Kidney (tissue), 14 donors: ENCODE data around the gene RFESD. TPM values are rescaled to one million over a fixed set of nuclear protein-coding genes. Genes with fewer than 3 reads are reported as not detected.

ENCODE experiments used
- DNase-seq, 5 donors: peaks; one replicate each; pipeline ENCODE4 v3.0.0-alpha.2; 2013 to 2020
- FAIRE-seq: peaks from 2 replicates; lab custom pipeline; 2012; peaks lifted over from hg19 to GRCh38; lab: Jason Lieb, UNC
- H3K27ac ChIP-seq, 2 donors: one replicate each; pipeline ENCODE4 v1.7.0; 2013; ENCODE audit warnings: low read depth in 2 of 2, low read length in 2 of 2, inconsistent platforms in 1 of 2
- H3K27me3 ChIP-seq: one replicate; pipeline ENCODE4 v1.7.1; 2013; ENCODE audit warnings: low read length, inconsistent platforms; ENCODE audit not compliant: control insufficient read depth, insufficient read depth
- H3K36me3 ChIP-seq, 3 donors: one replicate each; pipeline versions ENCODE4 v1.7.0 to v1.7.1; 2013; ENCODE audit warnings: low read length in 3 of 3, control low read depth in 1 of 3, inconsistent platforms in 1 of 3; ENCODE audit not compliant: insufficient read depth in 3 of 3, control insufficient read depth in 2 of 3
- H3K4me1 ChIP-seq, 3 donors: one replicate each; pipeline versions ENCODE4 v1.7.0 to v1.7.1; 2013; ENCODE audit warnings: low read length in 3 of 3, inconsistent platforms in 1 of 3, low read depth in 1 of 3; ENCODE audit not compliant: control insufficient read depth in 2 of 3, insufficient read depth in 2 of 3
- H3K4me3 ChIP-seq, 3 donors: one replicate each; pipeline versions ENCODE4 v1.7.0 to v1.8.1; 2013; ENCODE audit warnings: low read length in 3 of 3, control low read depth in 1 of 3, inconsistent platforms in 1 of 3
- H3K9ac ChIP-seq, 3 donors: one replicate each; pipeline versions ENCODE4 v1.7.0 to v1.7.1; 2013; ENCODE audit warnings: low read length in 3 of 3, control low read depth in 1 of 3, inconsistent platforms in 1 of 3
- H3K9me3 ChIP-seq, 3 donors: one replicate each; pipeline versions ENCODE4 v1.7.0 to v1.7.1; 2013; ENCODE audit warnings: low read length in 3 of 3, control low read depth in 1 of 3, inconsistent platforms in 1 of 3; ENCODE audit not compliant: control insufficient read depth in 2 of 3, insufficient read depth in 1 of 3
- CTCF ChIP-seq: IDR thresholded peaks from 3 replicates; pipeline ENCODE4 v1.5.1; 2012; ENCODE audit warnings: mild to moderate bottlenecking, moderate library complexity, borderline replicate concordance; ENCODE audit not compliant: insufficient read depth; ENCODE audit errors: extremely low read depth
- intact Hi-C: fragments of 100-400 bp; cut with DNase I; formaldehyde crosslinking; loops from one replicate; pipeline ENCODE4 v1.11.1; 2022
- polyA plus RNA-seq: library from polyadenylated mRNA; stranded (reverse); fragments of 350-450 nt; fragmentation: Illumina TruSeq; extraction: RNeasy Lipid Tissue Mini Kit (QIAGEN cat#74804); gene quantifications from one replicate; pipeline ENCODE4 v1.2.3, GENCODE V29; 2014; ENCODE audit warnings: low read depth, low replicate concordance; ENCODE audit not compliant: insufficient read depth
- total RNA-seq: library from RNA; stranded (reverse); fragmentation: NEBNext Ultra II Directional; extraction: Animal tissue kit (Norgen Biotek cat#: 25700); gene quantifications from one replicate; pipeline ENCODE4 v1.2.1, GENCODE V29; 2021
- donor health status: control.
- donor health status: control.
- donor health status: control.
- donor health status: control.
- donor health status: control.
- donor health status: DM: yes; HTN: yes; CAD: no.
- donor health status: Normal renal cell carcinoma (clear cell type).

Gene RFESD
- total and polyA plus RNA-seq, 2 donors from 2014 or later, result 2.6 to 4.0 TPM

GRCh38 chr5:95624368-95624767 lies 22.2 kb upstream of the RFESD start:
- peaks cover 4% of the 10 kb centered on the region for H3K27me3 ChIP-seq
- no peaks in the 10 kb centered on the region for H3K36me3 ChIP-seq
- no peaks in the 10 kb centered on the region for H3K9me3 ChIP-seq
- peaks cover 0 to 4% (median 0%) of the 10 kb centered on the region in 3 donors for H3K4me1 ChIP-seq
- no peak overlapping the region for H3K27ac ChIP-seq
- FAIRE-seq, result no peak
- no peak overlapping the region for H3K9ac ChIP-seq
- no peak for DNase-seq
- intact Hi-C loops, result no loop called here
- no peak overlapping the region for H3K4me3 ChIP-seq
- no peak for TF ChIP-seq CTCF

- no peak for FAIRE-seq
- no peaks in the 10 kb centered on the region for H3K27me3 ChIP-seq
- no peak for DNase-seq
- no peak overlapping the region for H3K27ac ChIP-seq
- intact Hi-C loops, result no loop called here
- H3K9me3 ChIP-seq, result no peaks in the 10 kb centered on the region
- H3K4me1 ChIP-seq, result no peaks in the 10 kb centered on the region
- no peak for TF ChIP-seq CTCF
- no peak overlapping the region for H3K4me3 ChIP-seq
- no peak overlapping the region for H3K9ac ChIP-seq
- H3K36me3 ChIP-seq, result no peaks in the 10 kb centered on the region
These were observed 19.9 kb upstream of the RFESD start for GRCh38 chr5:95626701-95627100.

- Histone ChIP-seq H3K4me3 (no peak overlapping the region), H3K27me3 (no peaks in the 10 kb centered on the region), H3K4me1 (no peaks in the 10 kb centered on the region), H3K9me3 (no peaks in the 10 kb centered on the region), H3K36me3 (no peaks in the 10 kb centered on the region), H3K27ac (no peak overlapping the region), H3K9ac (no peak overlapping the region)
- no peak for FAIRE-seq
- TF ChIP-seq CTCF, result no peak
- intact Hi-C loops, result no loop called here
- DNase-seq, result no peak
These were observed 18.4 kb upstream of the RFESD start for GRCh38 chr5:95627971-95628810.

- H3K36me3 ChIP-seq, result no peaks in the 10 kb centered on the region
- TF ChIP-seq CTCF, result no peak
- no peak overlapping the region for H3K27ac ChIP-seq
- no peaks in the 10 kb centered on the region for H3K27me3 ChIP-seq
- intact Hi-C loops, result no loop called here
- H3K4me1 ChIP-seq, result no peaks in the 10 kb centered on the region
- DNase-seq, result no peak
- no peaks in the 10 kb centered on the region for H3K9me3 ChIP-seq
- H3K9ac ChIP-seq, result no peak overlapping the region
- FAIRE-seq, result no peak
- no peak overlapping the region for H3K4me3 ChIP-seq
These were observed 17.6 kb upstream of the RFESD start for GRCh38 chr5:95628933-95629332.
